Stimulated activated CD4-positive, alpha-beta T cell treated with anti-CD3 and anti-CD28 coated beads, Interleukin-4, amount 100 ng/mL, for 1 hour (primary cell): ENCODE measurements around the gene WNT9A.
"Not testable (repeated sequence)": the region's sequence is repeated elsewhere in the genome, so short reads cannot be mapped to it uniquely, and the experiment has no call there.

Source experiments
- DNase-seq: peaks from one replicate; pipeline ENCODE4 v3.0.0-alpha.2; 2020

The WNT9A gene

GRCh38 chr1:227883641-227884301, 64.0 kb downstream of the WNT9A start:
- DNase-seq, result no peak

GRCh38 chr1:227883073-227883520, 64.6 kb downstream of the WNT9A start:
- no peak for DNase-seq

- DNase-seq, result no peak
These were observed 67.3 kb downstream of the WNT9A start for GRCh38 chr1:227880342-227880924.

- DNase-seq, result not testable (repeated sequence)
These were observed 69.9 kb downstream of the WNT9A start for GRCh38 chr1:227877810-227878209.

- DNase-seq, result not testable (repeated sequence)
These were observed 75.8 kb downstream of the WNT9A start for GRCh38 chr1:227871892-227872291.

- no peak for DNase-seq
These were observed 77.4 kb downstream of the WNT9A start for GRCh38 chr1:227870366-227870765.

GRCh38 chr1:227869851-227870305, 77.9 kb downstream of the WNT9A start:
- no peak for DNase-seq

- no peak for DNase-seq
These were observed 78.4 kb downstream of the WNT9A start for GRCh38 chr1:227869279-227869842.
